ENCODE data around the gene BCAS4.

GRCh38 chr20:50901301-50901700 is 106.4 kb downstream of the BCAS4 start:
- TF ChIP-seq CTCF (conservative IDR thresholded peaks at IDR 0.05 in 1 of 2, IDR thresholded peaks at IDR 0.05 in 1 of 2; ENCODE audit: low read depth in 1 of 2, low read length in 2 of 2) (no peak), EZH2 (IDR thresholded peaks at IDR 0.05; ENCODE audit: low read length, missing control alignments) (no peak)

All from fibroblast of lung (primary cell).